ENCODE data around the gene GFPT2.
A peak's percentile ranks its signal among the peaks of the same experiment; 100 is the strongest.

GFPT2 gene

DNA sequence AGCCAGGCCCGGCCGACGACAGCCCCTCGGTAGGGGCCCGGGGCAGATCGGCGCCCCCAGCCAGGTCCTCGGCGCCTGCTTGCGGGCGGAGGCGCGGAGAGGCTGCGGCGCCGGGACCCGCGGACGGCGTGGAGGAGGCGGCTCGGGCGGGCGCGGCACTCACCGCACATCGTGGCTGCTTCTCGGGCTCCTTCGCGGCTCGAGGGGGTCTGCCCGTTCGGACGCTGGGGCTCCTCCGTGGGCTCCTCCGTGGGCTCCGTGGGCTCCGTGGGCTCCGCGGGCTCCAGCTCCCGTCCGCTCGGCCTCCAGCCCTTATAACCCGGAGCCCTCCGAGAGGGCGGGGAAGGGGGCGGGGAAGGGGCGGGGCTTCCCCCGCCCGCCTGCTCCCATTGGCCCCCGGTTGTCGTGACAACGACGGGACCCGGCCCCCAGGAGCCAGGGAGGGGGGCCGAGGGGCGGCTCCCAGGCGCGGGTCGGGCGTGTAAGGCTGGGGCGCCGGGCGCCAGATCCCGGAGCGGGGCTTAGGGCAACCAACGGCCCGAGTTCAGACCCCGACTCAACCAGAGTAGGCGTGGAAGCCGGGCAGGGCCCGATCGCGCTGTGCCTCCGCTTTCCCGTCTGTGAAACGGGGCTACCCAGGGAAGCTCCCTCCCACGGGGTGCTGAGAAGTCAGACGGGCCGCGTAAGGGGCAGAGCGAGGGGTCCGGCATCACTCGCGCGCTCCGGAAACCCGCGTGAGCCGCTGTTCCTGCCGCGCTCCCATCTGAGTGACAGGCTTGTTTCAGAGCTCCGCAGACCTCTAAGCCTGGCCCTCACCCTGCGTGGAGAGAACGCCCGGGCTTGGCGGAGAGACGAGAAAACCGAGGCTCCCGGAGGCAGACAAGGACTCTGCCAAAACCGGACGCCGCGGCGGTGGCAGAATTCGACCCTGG is at the start of gene GFPT2:
GFPT2 (minus strand) TSS at position 289 of the 932 bp plus-strand sequence; CDS start at position 170, 119 bp downstream.
- DNase-seq, result peak; percentile 78 to 82

- DNase-seq, result no peak
Measured at GRCh38 chr5:180402716-180403115, 49.6 kb upstream of the GFPT2 start.

- no peak for DNase-seq
Measured at GRCh38 chr5:180401229-180401907, 48.2 kb upstream of the GFPT2 start.

DNA sequence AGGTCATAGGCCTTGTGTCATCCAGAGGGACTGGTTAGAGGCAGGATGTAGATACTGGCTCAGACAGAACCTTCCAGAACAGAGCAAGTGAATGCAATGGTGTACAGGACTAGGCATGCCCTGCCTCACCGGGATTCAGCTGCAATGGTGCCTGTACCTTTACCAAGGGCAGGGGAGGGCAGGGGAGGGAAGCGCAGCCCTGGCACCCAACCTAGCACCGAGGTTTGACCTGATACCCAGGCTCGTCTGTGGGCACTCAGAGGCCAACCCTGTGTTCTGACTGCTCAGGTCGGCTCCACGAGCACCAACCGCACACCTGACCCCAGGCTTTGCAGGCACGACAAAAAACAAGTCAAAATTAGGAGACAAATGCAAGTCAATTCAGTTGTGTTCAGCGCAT is 47.3 kb upstream of the GFPT2 start:
- DNase-seq, result no peak

GRCh38 chr5:180399401-180400215 is 46.5 kb upstream of the GFPT2 start:
- DNase-seq, result no peak

GRCh38 chr5:180396926-180397325 is 43.8 kb upstream of the GFPT2 start:
- no peak for DNase-seq

GRCh38 chr5:180395540-180396274 is 42.6 kb upstream of the GFPT2 start:
- DNase-seq, result no peak

GRCh38 chr5:180394031-180394636 is 41.0 kb upstream of the GFPT2 start:
- no peak for DNase-seq

DNA sequence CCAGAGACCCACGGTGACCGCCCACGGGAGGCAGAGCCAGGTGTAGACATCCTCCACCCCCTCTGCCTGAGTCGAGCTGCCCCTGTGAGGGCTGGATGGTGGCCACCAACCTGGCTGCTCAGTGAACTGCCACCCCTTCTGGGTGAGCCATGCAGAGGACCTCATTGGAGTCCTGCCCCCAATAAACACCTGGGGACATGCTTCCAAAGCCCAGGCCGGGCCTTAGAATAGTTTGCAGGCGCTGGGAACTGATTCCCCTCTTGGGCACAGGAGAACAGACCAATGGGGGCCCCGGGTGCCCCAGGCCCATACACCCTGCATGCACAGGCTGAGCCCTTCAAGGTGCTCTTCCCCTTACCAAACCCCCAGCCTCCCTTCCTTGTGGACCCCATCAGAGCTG is 38.1 kb upstream of the GFPT2 start:
- DNase-seq, result no peak

GRCh38 chr5:180390441-180391190 is 37.5 kb upstream of the GFPT2 start:
- DNase-seq, result no peak

DNA sequence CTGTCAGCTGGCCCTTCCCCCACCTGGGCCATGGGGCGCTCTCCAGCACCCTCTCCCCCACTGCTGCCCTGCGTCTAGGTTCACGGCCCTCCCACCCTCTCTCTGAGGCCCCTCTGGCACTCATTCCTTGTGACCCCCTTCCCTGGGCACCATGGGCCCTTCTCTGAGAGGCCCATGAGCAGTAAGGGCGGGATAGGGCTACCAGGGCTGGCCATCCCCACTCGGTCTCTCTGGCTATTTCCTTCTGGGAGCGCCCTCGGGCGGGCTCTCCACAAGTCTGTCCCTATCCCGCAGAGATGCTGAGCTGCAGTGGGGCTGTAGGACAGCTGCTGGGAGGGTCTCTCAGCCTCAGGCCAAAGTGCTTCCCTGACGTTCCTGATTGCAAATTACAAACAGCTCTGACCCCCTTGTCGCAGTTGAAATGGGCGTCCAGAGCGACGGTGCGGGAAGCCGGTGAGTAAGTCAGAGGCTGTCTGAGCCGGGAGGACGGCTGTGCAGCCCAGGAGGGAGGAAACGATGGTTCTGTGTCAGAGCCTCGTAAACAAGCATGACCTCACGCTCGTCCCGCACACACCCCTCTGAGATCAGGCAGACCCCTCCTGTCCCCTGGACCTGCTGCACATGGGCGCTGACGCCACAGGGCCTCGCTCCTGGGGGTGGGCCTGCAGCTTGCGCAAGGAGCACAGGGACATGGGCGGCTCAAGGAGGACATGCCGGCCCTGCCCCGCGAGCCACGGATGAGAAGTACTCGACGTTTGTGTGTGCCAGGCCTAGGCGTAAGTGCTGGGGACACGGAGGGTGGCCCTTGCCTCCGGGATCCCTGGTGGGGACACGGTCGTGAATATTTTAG is 36.3 kb upstream of the GFPT2 start:
- no peak for DNase-seq

DNA sequence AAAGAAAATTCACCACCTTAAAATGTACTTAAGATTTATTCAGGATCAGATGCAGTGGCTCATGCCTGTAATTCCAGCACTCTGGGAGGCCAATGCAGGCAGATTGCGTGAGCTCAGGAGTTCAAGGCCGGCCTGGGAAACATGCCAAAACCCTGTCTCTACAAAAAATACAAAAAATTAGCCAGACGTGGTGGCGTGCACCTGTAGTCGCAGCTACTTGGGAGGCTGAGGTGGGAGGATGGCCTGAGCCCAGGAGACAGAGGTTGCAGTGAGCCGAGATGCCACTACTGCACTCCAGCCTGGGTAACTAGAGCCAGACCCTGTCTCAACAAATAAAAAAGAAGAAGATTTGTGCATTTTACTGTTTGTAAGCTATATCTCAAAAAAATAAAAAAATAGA is 34.7 kb upstream of the GFPT2 start:
- DNase-seq, result no peak

GRCh38 chr5:180382926-180383325 is 29.8 kb upstream of the GFPT2 start:
- no peak for DNase-seq

GRCh38 chr5:180381851-180382480 is 28.8 kb upstream of the GFPT2 start:
- no peak for DNase-seq

- no peak for DNase-seq
Measured at GRCh38 chr5:180381428-180381827, 28.3 kb upstream of the GFPT2 start.

DNA sequence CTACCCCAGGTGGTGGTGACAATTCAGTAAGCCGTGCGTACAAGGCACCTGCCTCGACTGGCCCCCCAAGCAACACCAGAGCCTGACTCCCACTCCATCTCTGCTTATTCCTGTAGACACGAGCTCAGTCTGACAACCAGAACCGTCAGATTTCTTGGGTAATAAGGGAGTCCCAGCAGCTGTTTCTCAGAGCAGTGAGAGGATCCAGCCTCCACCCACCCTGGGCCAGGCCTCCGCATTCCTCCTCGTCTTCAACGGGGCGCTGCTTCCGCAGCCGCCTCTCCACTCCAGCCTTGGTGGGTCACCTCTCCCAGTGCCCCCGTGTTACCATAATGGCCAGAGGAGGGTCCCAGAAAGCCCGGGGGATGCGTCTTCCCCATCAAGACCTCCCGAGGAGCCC is 27.7 kb upstream of the GFPT2 start:
- DNase-seq, result no peak

- DNase-seq, result no peak
Measured at GRCh38 chr5:180380441-180380840, 27.3 kb upstream of the GFPT2 start.

GRCh38 chr5:180379355-180380070 is 26.4 kb upstream of the GFPT2 start:
- DNase-seq, result no peak
